ENCODE results near the gene MS4A2. TPM values are rescaled to one million over a fixed set of nuclear protein-coding genes. Genes with fewer than 3 reads are reported as not detected.

MS4A2 gene
- total RNA-seq, 1 experiment from 2014 or later: not detected

GRCh38 chr11:60122414-60123036 is 34.1 kb downstream of the MS4A2 start:
- ATAC-seq: no peak
- Histone ChIP-seq H3K4me3 (ENCODE audit: low read depth in 2 of 2, low read length in 2 of 2) (no peak overlapping the region), H3K27me3 (ENCODE audit: control insufficient read depth, insufficient read depth, low read length) (no peaks in the 10 kb centered on the region), H3K27ac (ENCODE audit: low read length) (no peak overlapping the region), H3K4me1 (ENCODE audit: control insufficient read depth, insufficient read depth, low read length) (no peaks in the 10 kb centered on the region), H3K36me3 (ENCODE audit: control insufficient read depth, insufficient read depth, low read length) (no peaks in the 10 kb centered on the region), H3K9me3 (ENCODE audit: control insufficient read depth, insufficient read depth, low read depth, low read length) (no peaks in the 10 kb centered on the region)
- intact Hi-C loops (cut with micrococcal nuclease; ENCODE audit: unreplicated experiment): no loop called here
- BruUV-seq (replicated peaks): no TSS peak
- CTCF ChIA-PET: no interaction called here
- TF ChIP-seq POLR2AphosphoS5 (IDR thresholded peaks at IDR 0.05; ENCODE audit: low read depth, low read length) (no peak), REST (IDR thresholded peaks at IDR 0.05; ENCODE audit: insufficient read depth in 1 of 2, low read depth in 2 of 2, low read length in 1 of 2) (no peak), TCF7L2 (IDR thresholded peaks at IDR 0.05; ENCODE audit: low read depth, low read length) (no peak), CTCF (IDR thresholded peaks at IDR 0.05) (no peak), SIN3A (IDR thresholded peaks at IDR 0.05; ENCODE audit: borderline replicate concordance, insufficient read depth, low read depth, low read length) (no peak)
- POLR2A ChIA-PET: interaction anchor here (0.7 kb wide), 1 partner anchor 129 kb away, joined by 6 read pairs; no protein-coding TSS in a partner anchor
- DNase-seq (ENCODE audit: low read depth, low spot score): no peak
- in situ Hi-C loops (cut with HindIII; ENCODE audit: low pct_unique_long_range_greater_than_20kb, low sequenced_read_pairs): no loop called here

GRCh38 chr11:60124802-60125432 is 36.5 kb downstream of the MS4A2 start:
- intact Hi-C loops (cut with micrococcal nuclease; ENCODE audit: unreplicated experiment): no loop called here
- Histone ChIP-seq H3K4me1 (ENCODE audit: control insufficient read depth, insufficient read depth, low read length) (no peaks in the 10 kb centered on the region), H3K9me3 (ENCODE audit: control insufficient read depth, insufficient read depth, low read depth, low read length) (no peaks in the 10 kb centered on the region), H3K4me3 (ENCODE audit: low read depth in 2 of 2, low read length in 2 of 2) (no peak overlapping the region), H3K27ac (ENCODE audit: low read length) (no peak overlapping the region), H3K27me3 (ENCODE audit: control insufficient read depth, insufficient read depth, low read length) (no peaks in the 10 kb centered on the region), H3K36me3 (ENCODE audit: control insufficient read depth, insufficient read depth, low read length) (no peaks in the 10 kb centered on the region)
- BruUV-seq (replicated peaks): no TSS peak
- no peak for DNase-seq (ENCODE audit: low read depth, low spot score)
- TF ChIP-seq REST (IDR thresholded peaks at IDR 0.05; ENCODE audit: insufficient read depth in 1 of 2, low read depth in 2 of 2, low read length in 1 of 2) (no peak), SIN3A (IDR thresholded peaks at IDR 0.05; ENCODE audit: borderline replicate concordance, insufficient read depth, low read depth, low read length) (no peak), POLR2AphosphoS5 (IDR thresholded peaks at IDR 0.05; ENCODE audit: low read depth, low read length) (no peak), TCF7L2 (IDR thresholded peaks at IDR 0.05; ENCODE audit: low read depth, low read length) (no peak), CTCF (IDR thresholded peaks at IDR 0.05) (no peak)
- CTCF ChIA-PET: no interaction called here
- ATAC-seq: no peak
- POLR2A ChIA-PET: no interaction called here
- in situ Hi-C loops (cut with HindIII; ENCODE audit: low pct_unique_long_range_greater_than_20kb, low sequenced_read_pairs): no loop called here

Data from Panc1 (cell line).